Glutamatergic neuron (in vitro differentiated cells): Measurements from ENCODE around the gene OLFML2B. TPM values are rescaled to one million over a fixed set of nuclear protein-coding genes. Genes with fewer than 3 reads are reported as not detected.

ENCODE experiments used
- DNase-seq: peaks from one replicate; pipeline ENCODE4 v3.0.0; 2022
- H3K27ac Mint-ChIP-seq: one replicate; pipeline ENCODE4 v1.8.0; 2020; ENCODE audit warnings: mild to moderate bottlenecking, mixed read lengths, inconsistent platforms; ENCODE audit not compliant: unreplicated experiment
- H3K27me3 Mint-ChIP-seq: one replicate; pipeline ENCODE4 v1.8.0; 2020; ENCODE audit warnings: mild to moderate bottlenecking, moderate library complexity, mixed read lengths, inconsistent platforms; ENCODE audit not compliant: unreplicated experiment
- H3K36me3 Mint-ChIP-seq: one replicate; pipeline ENCODE4 v1.8.0; 2020; ENCODE audit warnings: mild to moderate bottlenecking, mixed read lengths, inconsistent platforms; ENCODE audit not compliant: unreplicated experiment
- H3K4me1 Mint-ChIP-seq: one replicate; pipeline ENCODE4 v1.8.0; 2020; ENCODE audit warnings: mild to moderate bottlenecking, low read depth, mixed read lengths, inconsistent platforms; ENCODE audit not compliant: unreplicated experiment
- H3K4me3 Mint-ChIP-seq: one replicate; pipeline ENCODE4 v1.8.0; 2020; ENCODE audit warnings: mild to moderate bottlenecking, mixed read lengths, inconsistent platforms; ENCODE audit not compliant: unreplicated experiment
- H3K9me3 Mint-ChIP-seq: one replicate; pipeline ENCODE4 v1.8.0; 2020; ENCODE audit warnings: mild to moderate bottlenecking, moderate library complexity, mixed read lengths, inconsistent platforms; ENCODE audit not compliant: unreplicated experiment
- CTCF ChIP-seq: fragments of 200-600 bp; sonication (generic); IDR thresholded peaks from one replicate; pipeline ENCODE4 v1.5.0; 2021; ENCODE audit not compliant: partially characterized antibody, unreplicated experiment
- total RNA-seq: library from RNA; stranded (reverse); fragmentation: NEBNext Ultra II Directional; extraction: Animal tissue kit (Norgen Biotek cat#: 25700); gene quantifications from one replicate; pipeline ENCODE4 v1.2.1, GENCODE V29; 2021; ENCODE audit not compliant: unreplicated experiment

Gene OLFML2B
- total RNA-seq, 1 donor from 2014 or later: 56.5 TPM

DNA sequence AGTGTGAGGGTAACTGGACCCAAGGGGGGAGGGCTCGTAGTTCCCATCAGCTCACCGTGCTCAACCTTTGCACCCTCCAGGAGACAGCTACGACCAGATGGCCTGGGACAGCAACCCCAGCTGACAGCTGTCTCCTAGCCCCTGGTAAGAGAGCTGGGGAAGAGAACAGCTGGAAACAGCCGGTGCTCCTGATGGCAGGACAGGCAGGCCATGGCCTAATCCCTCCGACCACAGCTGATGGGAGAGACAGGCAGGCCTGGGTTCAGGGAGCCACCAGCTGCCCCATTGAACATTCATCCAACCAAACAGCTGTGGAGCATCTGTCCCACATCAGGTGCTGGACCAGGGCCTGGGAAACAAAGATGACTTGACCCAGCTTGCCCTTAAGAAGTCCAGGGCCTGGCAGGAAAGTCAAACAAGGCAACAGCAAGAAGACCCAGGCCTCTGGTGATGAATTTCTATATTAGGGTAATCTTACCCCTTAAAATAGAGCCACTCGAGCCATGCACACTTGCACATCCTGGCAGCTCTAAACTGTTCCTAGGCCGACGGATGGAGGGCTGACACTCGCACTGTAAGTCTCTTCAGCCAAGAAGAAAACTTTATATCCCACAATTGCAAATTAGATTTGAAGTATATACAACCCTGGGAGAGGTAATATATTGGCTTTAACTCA lies 12.2 kb downstream of the OLFML2B start:
- peaks cover 28% of the 10 kb centered on the region for H3K4me1 Mint-ChIP-seq
- peaks cover 17% of the 10 kb centered on the region for H3K9me3 Mint-ChIP-seq
- peak; percentile 81 for DNase-seq
- H3K4me3 Mint-ChIP-seq: no peak overlapping the region
- no peak for TF ChIP-seq CTCF
- peak overlapping the region; percentile 89 for H3K27ac Mint-ChIP-seq
- peaks cover 41% of the 10 kb centered on the region for H3K36me3 Mint-ChIP-seq
- H3K27me3 Mint-ChIP-seq: peaks cover 22% of the 10 kb centered on the region

- DNase-seq: no peak
- H3K4me3 Mint-ChIP-seq: no peak overlapping the region
- H3K36me3 Mint-ChIP-seq: peaks cover 31% of the 10 kb centered on the region
- H3K27ac Mint-ChIP-seq: peak overlapping the region; percentile 89
- peaks cover 29% of the 10 kb centered on the region for H3K4me1 Mint-ChIP-seq
- TF ChIP-seq CTCF: no peak
- peaks cover 22% of the 10 kb centered on the region for H3K27me3 Mint-ChIP-seq
- H3K9me3 Mint-ChIP-seq: peaks cover 17% of the 10 kb centered on the region
These were observed 13.5 kb downstream of the OLFML2B start for GRCh38 chr1:162010175-162010506.

- H3K27me3 Mint-ChIP-seq: peaks cover 22% of the 10 kb centered on the region
- H3K36me3 Mint-ChIP-seq: peaks cover 26% of the 10 kb centered on the region
- TF ChIP-seq CTCF: no peak
These were observed 14.0 kb downstream of the OLFML2B start for GRCh38 chr1:162009501-162010174.

GRCh38 chr1:162008799-162009198 lies 14.9 kb downstream of the OLFML2B start:
- H3K27ac Mint-ChIP-seq: no peak overlapping the region
- no peak overlapping the region for H3K4me3 Mint-ChIP-seq
- H3K27me3 Mint-ChIP-seq: peaks cover 22% of the 10 kb centered on the region

More at GRCh38 chr1:162009501-162010174, 14.0 kb downstream of the OLFML2B start:
- no peak for DNase-seq
- H3K4me1 Mint-ChIP-seq: peaks cover 31% of the 10 kb centered on the region
- no peak overlapping the region for H3K4me3 Mint-ChIP-seq
- peak overlapping the region; percentile 89 for H3K27ac Mint-ChIP-seq
- H3K9me3 Mint-ChIP-seq: peaks cover 20% of the 10 kb centered on the region

More at GRCh38 chr1:162008799-162009198, 14.9 kb downstream of the OLFML2B start:
- TF ChIP-seq CTCF: no peak
- H3K36me3 Mint-ChIP-seq: peaks cover 18% of the 10 kb centered on the region
- no peak for DNase-seq
- H3K4me1 Mint-ChIP-seq: peaks cover 33% of the 10 kb centered on the region
- H3K9me3 Mint-ChIP-seq: peaks cover 21% of the 10 kb centered on the region
